ENCODE data around the gene PTGFRN. TPM values are rescaled to one million over a fixed set of nuclear protein-coding genes. Genes with fewer than 3 reads are reported as not detected.

PTGFRN gene
- total RNA-seq, 2 donors from 2014 or later: 41.6 to 43.2 TPM

DNA sequence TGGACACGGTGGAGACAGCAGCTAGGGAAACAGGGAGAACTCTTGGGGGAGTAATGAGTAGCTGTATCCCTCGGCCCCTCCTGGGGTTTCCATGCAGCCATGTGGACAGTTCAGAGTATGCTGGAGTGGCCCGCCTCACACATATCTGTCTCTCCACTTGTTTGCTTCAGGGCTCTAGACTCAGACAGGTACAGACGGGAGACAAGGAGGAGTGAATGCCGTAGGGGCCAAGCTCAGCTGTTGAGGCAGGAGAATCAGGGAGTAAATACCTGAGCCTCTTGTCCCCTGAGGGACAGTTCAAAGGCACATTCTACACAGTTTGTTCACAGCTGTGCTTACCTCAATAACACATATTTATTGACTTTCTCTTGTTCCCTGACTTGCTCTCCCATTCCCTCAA is 7.7 kb upstream of the PTGFRN start:
- Histone ChIP-seq H3K9ac (ENCODE audit: extremely low read depth, low read length, poor library complexity, severe bottlenecking) (no peak overlapping the region), H3K9me3 (ENCODE audit: control insufficient read depth, low read length) (no peaks in the 10 kb centered on the region), H3K36me3 (ENCODE audit: control insufficient read depth, insufficient read depth, low read length) (no peaks in the 10 kb centered on the region), H3K27me3 (ENCODE audit: control insufficient read depth, insufficient read depth, low read length, poor library complexity, severe bottlenecking) (no peaks in the 10 kb centered on the region), H3K4me1 (ENCODE audit: control insufficient read depth, insufficient read depth, low read length) (no peaks in the 10 kb centered on the region), H3K27ac (ENCODE audit: low read depth, low read length) (no peak overlapping the region), H3K4me3 (ENCODE audit: low read length) (no peak overlapping the region)
- H3K27me3 Mint-ChIP-seq (ENCODE audit: insufficient read depth): peaks cover 2% of the 10 kb centered on the region
- no peak for DNase-seq
- TF ChIP-seq, protein P1, sequence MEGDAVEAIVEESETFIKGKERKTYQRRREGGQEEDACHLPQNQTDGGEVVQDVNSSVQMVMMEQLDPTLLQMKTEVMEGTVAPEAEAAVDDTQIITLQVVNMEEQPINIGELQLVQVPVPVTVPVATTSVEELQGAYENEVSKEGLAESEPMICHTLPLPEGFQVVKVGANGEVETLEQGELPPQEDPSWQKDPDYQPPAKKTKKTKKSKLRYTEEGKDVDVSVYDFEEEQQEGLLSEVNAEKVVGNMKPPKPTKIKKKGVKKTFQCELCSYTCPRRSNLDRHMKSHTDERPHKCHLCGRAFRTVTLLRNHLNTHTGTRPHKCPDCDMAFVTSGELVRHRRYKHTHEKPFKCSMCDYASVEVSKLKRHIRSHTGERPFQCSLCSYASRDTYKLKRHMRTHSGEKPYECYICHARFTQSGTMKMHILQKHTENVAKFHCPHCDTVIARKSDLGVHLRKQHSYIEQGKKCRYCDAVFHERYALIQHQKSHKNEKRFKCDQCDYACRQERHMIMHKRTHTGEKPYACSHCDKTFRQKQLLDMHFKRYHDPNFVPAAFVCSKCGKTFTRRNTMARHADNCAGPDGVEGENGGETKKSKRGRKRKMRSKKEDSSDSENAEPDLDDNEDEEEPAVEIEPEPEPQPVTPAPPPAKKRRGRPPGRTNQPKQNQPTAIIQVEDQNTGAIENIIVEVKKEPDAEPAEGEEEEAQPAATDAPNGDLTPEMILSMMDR (conservative IDR thresholded peaks at IDR 0.05): no peak
- peaks cover 3% of the 10 kb centered on the region for H3K9me3 Mint-ChIP-seq
- H3K27ac Mint-ChIP-seq: no peak overlapping the region
- H3K4me1 Mint-ChIP-seq: peaks cover 14% of the 10 kb centered on the region
- WGBS, 2 experiments (ENCODE audit: insufficient coverage in 1 of 2, insufficient read length in 1 of 2): 87 to 93% methylated on average over 2 to 5 of the region's 5 CpGs
- no peaks in the 10 kb centered on the region for H3K36me3 Mint-ChIP-seq (ENCODE audit: low read depth)
- no peak overlapping the region for H3K4me3 Mint-ChIP-seq

DNA sequence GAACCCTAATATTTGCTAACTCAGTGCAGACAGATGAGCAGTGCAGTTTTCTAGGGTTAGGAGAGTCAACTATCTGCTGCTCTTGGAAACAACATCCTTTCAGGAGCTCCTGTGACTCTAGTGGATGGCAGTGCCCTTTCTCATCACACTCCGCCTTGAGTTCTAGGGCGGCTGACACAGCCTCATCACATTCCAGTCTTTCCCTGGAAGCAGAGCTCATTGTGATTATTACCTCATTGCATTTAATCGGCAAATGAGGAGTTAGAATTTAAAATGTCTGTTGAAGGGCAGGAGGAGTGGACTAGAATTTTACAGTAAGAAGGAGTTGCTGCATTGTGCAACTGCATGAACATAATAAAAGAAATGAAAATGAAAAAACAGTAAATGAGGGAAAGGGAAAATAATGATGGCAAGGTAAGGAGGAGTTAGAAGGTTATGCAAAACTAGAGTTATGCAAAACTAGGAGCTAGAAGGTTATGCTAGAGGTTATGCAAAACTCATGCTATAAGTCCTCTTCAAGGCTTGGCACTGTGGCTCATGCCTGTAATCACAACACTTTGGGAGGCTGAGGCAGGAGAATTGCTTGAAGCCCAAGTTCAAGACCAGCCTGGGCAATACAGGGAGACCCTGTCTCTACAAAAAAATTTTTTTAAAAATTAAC is 6.9 kb upstream of the PTGFRN start:
- H3K27me3 ChIP-seq (ENCODE audit: control insufficient read depth, insufficient read depth, low read length, poor library complexity, severe bottlenecking): no peaks in the 10 kb centered on the region
- H3K36me3 ChIP-seq (ENCODE audit: control insufficient read depth, insufficient read depth, low read length): no peaks in the 10 kb centered on the region
- H3K4me3 Mint-ChIP-seq: no peak overlapping the region
- no peak overlapping the region for H3K9ac ChIP-seq (ENCODE audit: extremely low read depth, low read length, poor library complexity, severe bottlenecking)
- H3K9me3 ChIP-seq (ENCODE audit: control insufficient read depth, low read length): no peaks in the 10 kb centered on the region
- H3K4me1 ChIP-seq (ENCODE audit: control insufficient read depth, insufficient read depth, low read length): no peaks in the 10 kb centered on the region
- H3K27ac ChIP-seq (ENCODE audit: low read depth, low read length): no peak overlapping the region
- 91 to 100% methylated on average over 1 to 3 of the region's 3 CpGs for WGBS, 2 experiments (ENCODE audit: insufficient coverage in 1 of 2, insufficient read length in 1 of 2)
- H3K27ac Mint-ChIP-seq: no peak overlapping the region
- H3K9me3 Mint-ChIP-seq: peaks cover 3% of the 10 kb centered on the region
- no peak for DNase-seq
- peaks cover 14% of the 10 kb centered on the region for H3K4me1 Mint-ChIP-seq
- no peak overlapping the region for H3K4me3 ChIP-seq (ENCODE audit: low read length)
- H3K36me3 Mint-ChIP-seq (ENCODE audit: low read depth): no peaks in the 10 kb centered on the region
- TF ChIP-seq, protein P1 (conservative IDR thresholded peaks at IDR 0.05): no peak
- H3K27me3 Mint-ChIP-seq (ENCODE audit: insufficient read depth): peaks cover 2% of the 10 kb centered on the region

DNA sequence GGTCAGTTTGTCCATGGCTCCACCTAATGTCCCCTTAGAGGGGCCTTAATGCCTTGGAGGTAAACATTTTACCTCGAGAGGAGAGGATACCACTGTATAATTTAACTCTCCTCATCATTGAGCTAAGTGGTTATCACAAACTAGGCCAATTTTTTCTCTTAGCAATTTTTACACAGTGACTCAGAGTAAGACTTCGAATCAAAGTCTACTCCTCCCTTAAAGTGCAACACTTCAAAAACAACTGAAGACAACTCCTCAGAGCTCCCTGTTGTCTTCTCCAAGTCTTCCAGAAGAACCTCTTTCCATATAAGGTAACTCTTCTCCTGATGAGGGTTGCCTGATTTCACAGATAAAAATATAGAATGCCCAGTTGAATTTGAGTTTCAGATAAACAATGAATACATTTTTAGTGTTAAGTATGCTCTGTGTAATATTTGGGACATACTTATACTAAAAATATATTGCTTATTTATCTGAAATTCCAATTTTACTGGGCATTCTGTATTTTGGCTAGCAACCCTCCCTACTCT is 4.9 kb upstream of the PTGFRN start:
- TF ChIP-seq, protein P1 (conservative IDR thresholded peaks at IDR 0.05): no peak
- H3K27ac ChIP-seq (ENCODE audit: low read depth, low read length): no peak overlapping the region
- WGBS, 2 experiments (ENCODE audit: insufficient coverage in 1 of 2, insufficient read length in 1 of 2): 91 to 94% methylated on average over 1 to 2 of the region's 2 CpGs
- Mint-ChIP-seq H3K27ac (no peak overlapping the region), H3K9me3 (no peaks in the 10 kb centered on the region), H3K27me3 (ENCODE audit: insufficient read depth) (no peaks in the 10 kb centered on the region), H3K4me1 (peaks cover 22% of the 10 kb centered on the region), H3K4me3 (no peak overlapping the region), H3K36me3 (ENCODE audit: low read depth) (no peaks in the 10 kb centered on the region)
- H3K4me1 ChIP-seq (ENCODE audit: control insufficient read depth, insufficient read depth, low read length): peaks cover 7% of the 10 kb centered on the region
- no peak for DNase-seq
- no peaks in the 10 kb centered on the region for H3K9me3 ChIP-seq (ENCODE audit: control insufficient read depth, low read length)
- no peak overlapping the region for H3K9ac ChIP-seq (ENCODE audit: extremely low read depth, low read length, poor library complexity, severe bottlenecking)
- no peaks in the 10 kb centered on the region for H3K36me3 ChIP-seq (ENCODE audit: control insufficient read depth, insufficient read depth, low read length)
- H3K4me3 ChIP-seq (ENCODE audit: low read length): no peak overlapping the region
- no peaks in the 10 kb centered on the region for H3K27me3 ChIP-seq (ENCODE audit: control insufficient read depth, insufficient read depth, low read length, poor library complexity, severe bottlenecking)
